Activated CD8-positive, alpha-beta memory T cell treated with anti-CD3 and anti-CD28 coated beads for 36 hours (primary cell): Measurements from ENCODE around the gene ACOT7. TPM values are rescaled to one million over a fixed set of nuclear protein-coding genes. Genes with fewer than 3 reads are reported as not detected.
"Not testable (repeated sequence)": the region's sequence is repeated elsewhere in the genome, so short reads cannot be mapped to it uniquely, and the experiment has no call there.

Experiments used
- CTCF ChIA-PET: fragments of 350-600 bp; sonication (Branson Sonifier 250); formaldehyde crosslinking; loops from one replicate; lab custom pipeline; 2021; ENCODE audit warnings: antibody characterized with exemption; lab: Charles Lee
- POLR2A ChIA-PET: fragments of 350-600 bp; sonication (Branson Sonifier 250); formaldehyde crosslinking; loops from one replicate; lab custom pipeline; 2021; ENCODE audit warnings: antibody characterized with exemption; lab: Charles Lee
- total RNA-seq, 2 experiments: library from RNA; stranded (reverse); gene quantifications; one replicate each; pipeline ENCODE4 v1.2.3, GENCODE V29; 2021

ACOT7 gene, protein sequence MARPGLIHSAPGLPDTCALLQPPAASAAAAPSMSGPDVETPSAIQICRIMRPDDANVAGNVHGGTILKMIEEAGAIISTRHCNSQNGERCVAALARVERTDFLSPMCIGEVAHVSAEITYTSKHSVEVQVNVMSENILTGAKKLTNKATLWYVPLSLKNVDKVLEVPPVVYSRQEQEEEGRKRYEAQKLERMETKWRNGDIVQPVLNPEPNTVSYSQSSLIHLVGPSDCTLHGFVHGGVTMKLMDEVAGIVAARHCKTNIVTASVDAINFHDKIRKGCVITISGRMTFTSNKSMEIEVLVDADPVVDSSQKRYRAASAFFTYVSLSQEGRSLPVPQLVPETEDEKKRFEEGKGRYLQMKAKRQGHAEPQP
- 100 to 1,000 TPM in 1 of 2 experiments, 10 to 100 TPM in 1; 97.9 to 104 TPM for total RNA-seq

DNA sequence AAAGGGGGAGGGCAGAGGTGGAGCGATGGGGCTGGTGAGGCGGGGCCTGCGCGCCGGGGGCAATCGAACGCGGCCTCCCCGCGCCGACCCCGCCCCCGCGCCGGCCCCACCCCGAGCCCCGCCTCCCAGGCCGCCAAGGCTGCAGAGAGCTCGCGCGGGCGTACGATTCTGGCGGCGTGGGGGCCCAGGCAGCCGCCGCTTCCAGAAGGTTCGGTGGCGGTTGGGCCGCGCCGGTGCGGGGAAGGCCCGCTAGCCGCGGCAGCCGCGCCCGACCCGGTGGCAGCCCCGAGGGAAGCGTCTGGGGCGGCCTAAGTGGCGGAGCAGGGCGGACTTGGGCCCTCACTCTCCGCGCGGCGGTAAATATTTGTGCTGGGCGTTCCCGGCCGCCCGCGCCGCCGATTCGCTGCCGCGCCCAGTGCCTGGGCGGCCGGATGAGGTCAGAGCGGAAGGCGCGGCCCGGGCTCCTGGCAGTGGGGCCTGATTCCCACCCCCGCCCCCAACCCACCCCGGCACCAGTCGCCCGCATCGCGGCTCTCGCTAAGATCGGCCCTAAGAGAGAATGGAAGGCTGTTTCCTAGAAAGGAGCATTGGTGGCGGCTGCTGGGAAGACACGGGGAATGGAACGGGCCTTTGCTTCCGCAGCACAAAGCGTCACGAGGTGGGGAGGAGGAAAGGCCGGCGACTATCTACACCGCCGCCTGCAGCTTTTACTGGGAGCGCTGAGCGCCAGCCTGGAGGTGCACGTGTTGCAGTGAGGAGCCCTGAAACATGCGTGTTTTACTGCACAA is at the start of gene ACOT7:
Gene ACOT7 (minus strand): TSS at position 368 of the 788 bp plus-strand sequence. CDS start 368 bp downstream, outside the sequence.
- ChIA-PET POLR2A (interaction anchor here (0.7 to 3.1 kb wide), 3 partner anchors 7 to 158 kb away, joined by 5 to 15 read pairs (median 9); partner anchors contain the start of gene ICMT), CTCF (interaction anchor here (0.6 to 4.2 kb wide), 5 partner anchors 8 to 189 kb away, joined by 3 to 19 read pairs (median 6); no protein-coding TSS in a partner anchor)

DNA sequence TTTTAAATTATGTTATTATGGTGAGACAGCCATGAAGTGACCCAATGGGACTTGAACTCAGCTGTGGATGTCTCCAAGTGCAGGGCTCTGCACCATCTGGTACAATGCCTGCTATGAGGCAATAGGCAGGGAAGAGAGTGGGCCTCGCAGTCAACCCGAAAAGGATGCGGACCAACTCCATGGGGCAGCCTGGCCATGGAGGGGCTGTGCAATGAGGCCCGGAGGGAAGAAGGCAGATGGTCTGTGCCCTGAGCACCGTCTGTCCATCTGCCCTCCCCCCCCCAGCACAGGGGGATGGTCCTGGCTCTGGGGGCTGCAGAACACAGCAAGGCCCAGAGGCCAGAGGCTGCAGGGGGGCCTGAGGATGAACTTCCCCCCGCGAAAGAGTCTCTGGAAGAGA is 48.0 kb upstream of the ACOT7 start:
- CTCF ChIA-PET, result interaction anchor here (5.1 to 5.9 kb wide), 2 partner anchors 9 to 20 kb away, joined by 40 to 59 read pairs; partner anchors contain the start of gene HES2
- POLR2A ChIA-PET, result no interaction called here

DNA sequence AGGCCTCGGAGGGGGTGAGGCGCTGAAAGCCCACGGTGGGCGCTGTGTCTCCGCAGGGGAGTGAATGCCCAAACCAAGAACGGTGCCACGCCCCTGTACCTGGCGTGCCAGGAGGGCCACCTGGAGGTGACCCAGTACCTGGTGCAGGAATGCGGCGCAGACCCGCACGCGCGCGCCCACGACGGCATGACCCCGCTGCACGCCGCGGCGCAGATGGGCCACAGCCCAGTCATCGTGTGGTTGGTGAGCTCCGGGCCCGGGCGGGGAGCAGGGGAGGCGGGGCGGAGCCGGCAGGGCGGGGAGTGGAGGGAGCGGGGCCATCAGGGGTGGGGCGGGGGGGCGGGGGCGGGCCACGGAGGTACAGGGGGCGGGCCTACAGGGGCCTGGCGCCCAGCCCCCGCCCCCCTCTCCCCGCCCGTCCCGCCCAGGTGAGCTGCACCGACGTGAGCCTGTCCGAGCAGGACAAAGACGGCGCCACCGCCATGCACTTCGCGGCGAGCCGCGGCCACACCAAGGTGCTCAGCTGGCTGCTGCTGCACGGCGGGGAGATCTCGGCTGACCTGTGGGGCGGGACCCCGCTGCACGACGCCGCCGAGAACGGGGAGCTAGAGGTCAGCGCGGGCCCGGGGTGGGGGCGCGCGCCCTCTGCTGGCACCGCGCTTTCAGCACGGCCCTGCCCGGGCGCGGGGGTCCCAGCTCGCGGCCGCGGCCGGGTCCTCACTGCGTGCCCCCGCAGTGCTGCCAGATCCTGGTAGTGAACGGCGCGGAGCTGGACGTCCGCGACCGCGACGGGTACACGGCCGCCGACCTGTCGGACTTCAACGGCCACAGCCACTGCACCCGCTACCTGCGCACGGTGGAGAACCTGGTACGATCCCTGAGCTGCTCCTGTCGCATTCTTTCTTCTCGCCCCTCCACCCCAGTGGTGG is 46.9 kb upstream of the ACOT7 start:
- POLR2A ChIA-PET, result no interaction called here
- CTCF ChIA-PET, result interaction anchor here (1.0 to 5.9 kb wide), 6 partner anchors 10 to 202 kb away, joined by 3 to 59 read pairs (median 17); partner anchors contain the start of gene HES2

DNA sequence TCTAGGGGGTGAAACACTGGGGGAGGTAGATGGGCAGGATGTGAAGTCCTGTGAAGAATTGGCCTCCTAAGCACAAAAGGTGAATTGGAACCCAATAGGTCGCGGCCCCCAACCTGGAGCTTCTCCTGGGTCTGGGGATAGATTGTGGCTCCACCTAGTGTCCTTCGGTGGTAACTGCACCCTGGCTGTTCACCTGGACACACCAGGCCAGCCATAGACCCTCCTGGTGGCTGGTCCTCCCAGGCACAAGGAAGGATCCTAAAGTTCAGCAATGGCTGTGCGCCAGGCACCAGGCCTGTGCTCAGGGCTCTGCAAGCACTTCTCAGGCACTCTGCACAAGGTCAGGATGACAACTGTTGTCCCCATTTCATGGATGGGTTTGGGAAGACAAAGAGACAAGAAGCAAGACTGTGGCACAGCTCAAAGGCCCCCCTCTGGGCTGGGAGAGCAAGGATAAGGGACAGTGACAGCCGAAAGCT is 44.5 kb upstream of the ACOT7 start:
- POLR2A ChIA-PET, result no interaction called here
- CTCF ChIA-PET, result interaction anchor here (0.5 to 5.9 kb wide), 29 partner anchors 8 to 193 kb away, joined by 3 to 59 read pairs (median 4); partner anchors contain the start of genes ESPN and HES2

DNA sequence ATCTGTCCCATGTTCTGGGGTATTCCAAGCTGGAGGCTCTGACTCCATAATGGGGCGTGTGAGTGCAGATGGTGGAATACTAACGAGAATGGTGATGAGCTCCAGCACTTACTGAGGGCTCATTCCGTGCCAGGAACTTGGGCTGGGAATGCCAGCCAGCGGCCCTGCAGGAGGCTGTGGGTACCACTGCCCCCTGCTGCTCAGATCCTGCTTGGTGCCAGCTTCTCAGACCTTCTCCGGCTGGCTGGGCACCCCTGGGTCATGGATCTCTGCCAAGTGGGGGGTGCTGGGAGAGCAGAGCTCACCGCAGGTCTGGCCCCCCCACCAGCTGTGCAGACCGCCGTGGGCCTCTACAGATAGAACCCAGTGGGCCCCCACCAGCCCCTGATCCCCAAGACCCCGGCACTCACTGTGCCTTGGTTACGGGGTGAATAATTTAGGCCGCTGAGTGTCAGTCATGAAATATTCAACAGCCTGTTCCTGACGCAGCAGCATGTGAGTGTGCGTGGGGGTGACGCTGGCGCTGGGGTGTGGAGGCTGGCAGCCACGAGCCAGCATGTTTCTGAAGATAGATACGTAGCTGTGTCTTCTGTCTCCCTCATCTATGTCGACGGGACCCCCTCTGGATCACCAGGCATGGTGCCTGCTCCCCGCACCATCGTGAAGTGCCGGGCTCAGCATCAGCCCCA is 43.6 kb upstream of the ACOT7 start:
- POLR2A ChIA-PET, result not testable (repeated sequence)

DNA sequence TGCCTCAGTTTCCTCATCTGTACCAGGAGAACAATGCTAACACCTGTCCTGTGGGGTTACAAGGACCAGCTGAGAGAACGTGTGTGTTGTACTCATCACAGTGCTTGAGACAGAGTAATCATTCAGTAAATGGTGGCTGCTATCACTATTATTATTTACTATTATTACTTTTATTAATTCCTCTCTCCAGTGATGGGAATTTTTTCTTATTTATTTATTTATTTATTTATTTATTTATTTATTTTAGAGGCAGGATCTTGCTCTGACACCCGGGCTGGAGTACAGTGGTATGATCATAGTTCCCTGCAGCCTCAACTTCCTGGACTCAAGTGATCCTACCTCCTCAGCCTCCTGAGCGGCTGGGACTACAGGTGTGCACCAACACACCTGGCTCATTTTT is 42.7 kb upstream of the ACOT7 start:
- POLR2A ChIA-PET, CTCF ChIA-PET: not testable (repeated sequence)

More for the DNA sequence above, 43.6 kb upstream of the ACOT7 start:
- CTCF ChIA-PET, result interaction anchor here (0.5 to 5.9 kb wide), 25 partner anchors 9 to 190 kb away, joined by 3 to 59 read pairs (median 5); partner anchors contain the start of genes ESPN and HES2

DNA sequence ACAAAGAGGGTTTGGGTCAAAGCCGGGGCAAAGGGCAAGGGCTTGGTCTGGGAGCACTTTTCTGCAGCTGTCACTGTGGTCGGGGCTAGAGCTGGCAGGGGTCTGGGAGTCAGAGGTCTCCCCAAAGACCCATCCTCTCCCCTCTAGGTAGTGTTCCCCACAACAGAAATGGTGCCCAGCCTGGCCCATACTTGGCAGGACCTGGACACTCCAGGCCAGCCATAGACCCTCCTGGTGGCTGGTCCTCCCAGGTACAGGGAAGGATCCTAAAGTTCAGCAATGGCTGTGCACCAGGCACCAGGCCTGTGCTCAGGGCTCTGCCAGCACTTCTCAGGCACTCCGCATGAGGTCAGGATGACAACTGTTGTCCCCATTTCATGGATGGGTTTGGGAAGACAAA is 42.0 kb upstream of the ACOT7 start:
- ChIA-PET CTCF (interaction anchor here (0.6 to 0.9 kb wide), 2 partner anchors 13 to 39 kb away, joined by 3 read pairs; no protein-coding TSS in a partner anchor), POLR2A (no interaction called here)

DNA sequence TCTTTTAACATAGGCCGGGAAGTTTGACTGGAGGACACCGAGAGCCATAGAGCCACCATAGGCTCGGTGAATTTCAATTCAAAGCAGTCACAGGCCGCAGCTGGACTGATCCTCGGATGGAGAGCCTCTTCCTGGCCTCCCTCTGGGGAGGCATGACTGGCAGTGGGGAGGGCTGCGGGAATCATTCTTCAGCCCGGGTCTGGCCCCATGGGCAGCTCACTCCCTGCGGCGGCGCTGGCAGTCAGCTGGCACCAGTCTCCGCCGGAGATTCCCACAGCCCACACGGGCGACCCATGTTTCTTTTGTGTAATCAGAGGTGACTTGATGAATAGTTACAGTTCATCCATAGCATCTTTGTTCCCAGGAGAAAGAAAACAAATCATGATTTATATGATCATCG is 41.6 kb upstream of the ACOT7 start:
- CTCF ChIA-PET, result interaction anchor here (0.6 to 0.9 kb wide), 2 partner anchors 12 to 39 kb away, joined by 3 read pairs; no protein-coding TSS in a partner anchor
- POLR2A ChIA-PET, result no interaction called here

DNA sequence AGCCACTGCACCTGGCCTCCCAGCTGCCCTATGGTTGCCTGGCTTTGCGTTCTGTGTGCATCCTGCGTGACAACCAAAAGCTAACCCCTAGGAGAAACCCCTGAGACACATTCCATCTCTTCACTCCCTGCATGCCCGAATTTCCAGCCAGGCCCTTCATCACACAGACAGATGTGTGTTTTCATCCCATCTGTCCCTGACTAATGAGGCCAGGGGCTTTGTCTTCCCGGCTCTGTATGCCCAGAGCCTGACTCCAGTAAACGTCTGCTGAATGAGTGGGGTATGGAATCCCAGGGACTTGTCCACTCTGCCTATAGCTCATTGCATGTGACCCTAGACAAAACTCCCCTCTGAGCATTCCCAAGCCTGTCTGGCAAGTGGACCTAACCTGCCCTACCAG is 40.6 kb upstream of the ACOT7 start:
- POLR2A ChIA-PET, result no interaction called here

DNA sequence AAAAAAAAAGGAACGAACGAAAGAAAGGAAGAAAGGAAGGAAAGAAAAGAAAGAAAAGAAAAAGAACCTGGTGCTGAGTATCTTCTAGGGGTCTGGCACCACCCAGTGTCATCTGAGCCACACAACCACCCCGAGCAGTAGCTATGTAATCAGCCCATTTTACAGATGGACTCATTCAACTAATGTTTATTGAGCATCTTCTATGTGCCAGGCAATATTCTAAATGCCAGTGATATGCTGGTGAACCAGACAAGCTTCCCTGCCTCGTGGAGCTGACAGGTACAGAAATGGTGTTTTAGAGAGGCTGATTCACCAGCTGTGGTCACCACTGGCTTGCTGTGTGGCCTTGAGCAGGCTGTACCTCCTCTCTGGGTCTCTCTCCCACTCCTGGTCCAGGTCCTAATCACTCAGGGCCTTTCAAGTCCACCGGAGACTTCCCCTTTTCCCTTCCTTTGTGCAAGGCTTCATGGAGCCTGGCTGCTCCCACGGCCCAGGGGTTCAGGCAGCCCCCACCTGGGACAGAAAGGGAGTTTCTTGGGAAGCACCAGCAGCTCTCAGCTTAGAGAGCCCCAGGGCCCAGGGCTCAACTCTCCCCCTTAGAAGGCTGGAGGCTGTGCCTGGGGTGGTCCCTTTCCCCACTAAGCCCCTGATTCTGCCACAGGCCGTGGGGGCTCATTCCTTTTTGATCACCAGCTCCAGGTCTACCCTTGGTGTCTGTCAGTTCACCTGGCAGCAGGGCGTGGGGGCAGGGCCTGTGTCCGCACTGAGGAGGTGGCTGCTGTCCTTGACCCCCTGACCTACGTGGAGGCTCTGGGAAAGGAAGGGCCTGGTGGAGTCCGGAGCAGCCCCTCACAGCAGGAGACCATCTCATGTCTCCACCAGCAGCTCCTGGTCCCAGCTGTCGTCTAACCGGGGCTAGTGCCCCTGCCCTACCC is 38.3 kb upstream of the ACOT7 start:
- CTCF ChIA-PET, result interaction anchor here (0.6 to 1.8 kb wide), 5 partner anchors 9 to 486 kb away, joined by 3 to 6 read pairs (median 3); no protein-coding TSS in a partner anchor
- POLR2A ChIA-PET, result not testable (repeated sequence)

More for the DNA sequence above, 40.6 kb upstream of the ACOT7 start:
- CTCF ChIA-PET, result no interaction called here

DNA sequence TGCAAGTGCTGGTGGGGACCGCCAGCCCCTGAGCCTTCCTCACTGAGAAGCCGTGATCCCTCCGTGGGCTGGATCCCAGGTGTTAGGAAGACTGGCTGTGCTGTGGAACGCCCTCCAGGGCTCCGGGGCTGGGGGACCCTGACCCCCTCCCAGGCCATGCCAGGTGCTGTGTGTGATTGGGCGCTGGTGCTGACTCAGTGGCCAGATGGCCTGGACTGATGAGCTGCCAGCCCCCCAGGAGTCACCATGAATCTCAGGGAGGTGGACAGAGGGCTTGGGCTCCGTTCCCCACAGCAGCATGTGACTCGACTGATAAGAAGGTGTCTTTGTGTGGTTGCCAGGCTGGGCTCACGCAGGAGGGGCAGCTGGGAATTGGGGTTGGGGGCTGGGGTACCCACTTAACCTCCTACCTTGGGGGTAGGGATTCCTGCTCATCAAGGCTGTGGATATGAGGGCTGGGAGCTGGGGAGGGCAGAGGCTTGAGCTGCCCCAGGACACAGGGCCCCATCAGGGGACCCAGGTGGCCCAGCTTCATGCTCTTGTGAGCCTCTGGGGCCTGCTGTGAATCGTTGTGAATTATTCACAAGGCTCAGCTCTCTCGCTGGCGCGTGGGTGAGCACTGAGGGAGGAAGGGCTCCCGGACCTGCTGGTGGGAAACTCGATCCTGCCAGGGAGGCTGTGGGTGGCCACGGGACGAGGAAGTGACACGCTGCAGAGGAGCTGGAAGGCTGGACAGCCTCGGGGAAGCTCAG is 36.3 kb upstream of the ACOT7 start:
- POLR2A ChIA-PET, result interaction anchor here (0.5 kb wide), 1 partner anchor 35 kb away, joined by 3 read pairs; no protein-coding TSS in a partner anchor
- CTCF ChIA-PET, result interaction anchor here (0.6 to 1.2 kb wide), 3 partner anchors 183 to 367 kb away, joined by 3 read pairs; no protein-coding TSS in a partner anchor

DNA sequence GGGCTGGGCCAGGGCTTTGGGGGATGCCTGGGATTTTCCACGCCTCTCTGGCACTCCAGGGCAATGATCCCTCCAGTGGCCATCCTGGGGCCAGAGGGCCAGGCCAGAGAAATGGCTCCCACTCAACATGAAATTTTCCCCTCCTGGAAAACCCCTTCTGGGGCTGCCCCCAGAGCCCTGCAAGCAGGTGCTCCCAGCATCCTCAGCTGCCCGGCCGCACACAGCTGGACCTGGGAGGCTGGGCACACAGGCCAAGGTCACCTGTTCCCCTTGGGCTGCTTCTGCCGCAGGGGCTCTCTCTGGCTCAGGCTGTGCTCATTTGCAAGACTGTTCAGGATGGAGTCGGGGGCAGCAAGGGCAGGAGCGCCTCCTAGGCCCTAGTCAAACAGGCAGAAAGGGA is 34.9 kb upstream of the ACOT7 start:
- CTCF ChIA-PET, POLR2A ChIA-PET: not testable (repeated sequence)

DNA sequence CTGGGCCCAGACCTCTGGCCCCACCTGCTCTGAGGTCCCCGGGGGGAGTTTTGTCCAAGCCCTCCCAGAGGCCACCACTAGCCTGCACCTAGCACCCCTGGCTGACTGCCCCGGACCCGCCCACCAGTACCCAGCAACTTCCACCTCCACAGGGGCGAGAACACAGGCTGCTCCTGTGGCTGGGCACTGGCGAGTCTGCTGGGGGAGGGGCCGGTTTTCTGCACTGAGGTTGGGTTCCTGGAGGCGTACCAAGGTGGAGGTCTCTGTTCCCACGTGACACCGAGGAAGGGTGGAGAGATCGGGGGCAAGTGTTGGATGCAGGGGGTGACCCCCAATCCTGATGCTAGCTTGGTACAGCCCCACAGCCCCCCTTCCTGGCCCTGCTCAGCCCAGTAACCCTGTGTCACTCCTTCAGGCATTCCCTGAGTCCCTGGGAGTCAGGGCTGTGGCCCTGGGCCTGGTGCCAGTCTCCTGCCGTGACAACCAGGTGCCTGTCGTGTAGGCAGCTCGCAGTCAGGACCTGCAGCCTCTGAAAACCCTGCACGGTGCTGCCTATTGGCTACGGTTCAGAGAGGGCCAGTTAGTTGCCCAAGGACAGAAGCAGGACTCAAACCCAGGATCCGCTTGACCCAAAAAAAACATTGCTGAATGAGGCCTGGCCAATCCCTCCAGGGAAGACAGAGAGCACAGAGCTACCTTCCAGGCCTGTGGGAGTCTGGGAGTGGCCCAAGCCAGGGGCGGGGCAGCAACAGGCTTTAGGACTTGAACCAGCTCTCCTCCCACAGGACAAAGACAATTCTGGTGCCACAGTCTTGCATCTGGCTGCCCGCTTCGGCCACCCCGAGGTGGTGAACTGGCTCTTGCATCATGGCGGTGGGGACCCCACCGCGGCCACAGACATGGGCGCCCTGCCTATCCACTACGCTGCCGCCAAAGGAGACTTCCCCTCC is 34.1 kb upstream of the ACOT7 start:
- ChIA-PET POLR2A (no interaction called here), CTCF (interaction anchor here (0.7 to 0.9 kb wide), 2 partner anchors 10 to 13 kb away, joined by 3 to 4 read pairs; no protein-coding TSS in a partner anchor)

DNA sequence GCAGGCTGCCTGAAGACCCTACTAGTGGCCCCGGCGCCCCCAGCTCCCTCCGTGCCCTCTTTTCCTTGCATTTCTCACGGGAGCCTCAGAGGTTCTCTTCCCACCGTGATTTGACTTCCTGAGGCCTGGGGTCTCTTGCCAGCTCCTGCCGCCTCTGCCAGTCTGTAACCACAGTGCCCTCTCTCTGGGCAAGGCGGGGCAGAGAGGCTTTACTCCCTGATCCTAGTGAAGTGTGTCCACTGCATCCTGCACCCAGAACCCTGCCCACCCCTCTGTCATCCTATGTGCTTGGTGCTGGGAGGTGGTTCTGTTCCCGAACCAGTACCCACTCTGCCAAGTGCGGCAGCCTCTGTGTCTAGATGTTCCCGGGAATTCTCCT is 33.4 kb upstream of the ACOT7 start:
- ChIA-PET CTCF (interaction anchor here (0.7 kb wide), 1 partner anchor 12 kb away, joined by 3 read pairs; no protein-coding TSS in a partner anchor), POLR2A (no interaction called here)
